HG02763 (cell line): Measurements from ENCODE around the gene PRODH2.

Experiments used
- ATAC-seq: cut with Tn5 transposase; IDR thresholded peaks from one replicate; pipeline ENCODE4 v1.9.1; 2021; ENCODE audit warnings: mild to moderate bottlenecking, moderate library complexity; ENCODE audit not compliant: unreplicated experiment

The PRODH2 gene

GRCh38 chr19:35812220-35813042, at the start of gene PRODH2:
PRODH2 (minus strand) TSS chr19:35812845; CDS start chr19:35812805, 40 bp downstream.
- no peak for ATAC-seq

DNA sequence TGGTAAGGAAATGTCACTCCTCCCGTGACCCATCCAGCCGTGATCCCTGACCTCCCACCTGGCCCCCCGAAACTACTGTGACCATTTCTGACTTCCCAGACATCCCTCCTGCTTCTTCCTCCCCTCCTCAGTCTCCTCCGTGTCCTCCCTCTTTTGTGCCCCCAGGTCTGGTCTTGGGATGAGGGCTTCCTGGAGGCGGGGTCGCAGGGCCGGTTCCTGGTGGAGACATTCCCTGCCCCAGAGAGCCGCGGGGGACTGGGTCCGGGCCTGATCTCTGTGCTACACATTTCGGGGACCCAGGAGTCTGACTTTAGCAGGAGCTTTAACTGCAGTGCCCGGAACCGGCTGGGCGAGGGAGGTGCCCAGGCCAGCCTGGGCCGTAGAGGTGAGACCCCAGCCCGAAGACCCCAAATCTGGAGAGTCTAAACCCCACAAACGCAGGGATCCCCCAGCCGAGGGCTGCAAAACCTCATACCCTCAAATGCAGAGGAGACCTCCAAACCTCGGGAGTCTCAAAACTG, 49.1 kb upstream of the PRODH2 start:
- ATAC-seq, result no peak

DNA sequence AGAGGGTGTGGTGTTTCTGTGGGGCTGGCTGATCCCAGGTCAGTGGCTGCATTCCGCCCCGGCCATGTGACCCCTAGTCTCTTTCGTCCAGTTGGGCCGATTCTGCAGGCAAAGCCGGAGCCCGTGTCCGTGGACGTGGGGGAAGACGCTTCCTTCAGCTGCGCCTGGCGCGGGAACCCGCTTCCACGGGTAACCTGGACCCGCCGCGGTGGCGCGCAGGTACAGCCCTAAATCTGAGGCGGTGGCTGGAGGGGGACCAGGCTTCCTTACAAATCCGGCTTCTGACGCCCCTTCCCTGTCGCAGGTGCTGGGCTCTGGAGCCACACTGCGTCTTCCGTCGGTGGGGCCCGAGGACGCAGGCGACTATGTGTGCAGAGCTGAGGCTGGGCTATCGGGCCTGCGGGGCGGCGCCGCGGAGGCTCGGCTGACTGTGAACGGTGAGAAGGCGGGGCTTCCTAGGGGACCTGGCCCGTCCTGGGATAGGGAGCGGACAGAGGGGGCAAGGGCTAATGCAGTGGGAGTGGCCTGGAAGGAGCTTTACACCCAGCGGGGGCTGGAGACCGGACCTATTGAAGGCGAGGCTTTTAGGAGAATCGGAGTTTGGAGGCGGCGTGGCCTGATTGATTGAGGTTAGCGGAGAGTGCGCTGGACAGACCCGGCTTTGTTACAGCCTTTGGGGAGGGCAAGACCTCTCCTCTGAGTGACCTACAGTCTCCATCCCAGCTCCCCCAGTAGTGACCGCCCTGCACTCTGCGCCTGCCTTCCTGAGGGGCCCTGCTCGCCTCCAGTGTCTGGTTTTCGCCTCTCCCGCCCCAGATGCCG, 48.4 kb upstream of the PRODH2 start:
- no peak for ATAC-seq

- no peak for ATAC-seq
Measured at GRCh38 chr19:35860436-35860817, 47.8 kb upstream of the PRODH2 start.

- no peak for ATAC-seq
Measured at GRCh38 chr19:35859414-35859813, 46.8 kb upstream of the PRODH2 start.

- no peak for ATAC-seq
Measured at GRCh38 chr19:35858311-35858710, 45.7 kb upstream of the PRODH2 start.

DNA sequence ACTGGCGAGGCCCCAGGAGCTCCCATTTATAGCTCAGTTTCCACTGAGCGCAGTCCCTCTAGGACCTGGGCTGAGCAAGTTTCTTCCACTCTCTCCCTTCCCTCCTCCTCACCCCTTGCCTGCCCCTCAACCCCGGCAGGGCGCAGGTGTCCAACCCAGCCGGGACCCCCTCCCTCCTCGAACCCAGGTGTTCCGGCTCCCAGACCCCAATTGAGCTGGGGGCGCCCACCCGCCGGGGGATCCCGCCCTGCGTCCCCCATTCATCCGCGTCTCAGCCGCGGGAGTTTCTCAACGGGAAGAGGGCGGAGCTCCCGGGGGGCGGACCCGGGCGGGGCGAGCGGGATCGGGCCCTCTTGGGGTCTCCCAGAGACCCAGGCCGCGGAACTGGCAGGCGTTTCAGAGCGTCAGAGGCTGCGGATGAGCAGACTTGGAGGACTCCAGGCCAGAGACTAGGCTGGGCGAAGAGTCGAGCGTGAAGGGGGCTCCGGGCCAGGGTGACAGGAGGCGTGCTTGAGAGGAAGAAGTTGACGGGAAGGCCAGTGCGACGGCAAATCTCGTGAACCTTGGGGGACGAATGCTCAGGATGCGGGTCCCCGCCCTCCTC, 44.0 kb upstream of the PRODH2 start, which contains the start of gene KIRREL2:
KIRREL2 (plus strand) TSS at position 366 of the 604 bp plus-strand sequence; CDS start at position 575, 209 bp downstream.
- no peak for ATAC-seq

- no peak for ATAC-seq
Measured at GRCh38 chr19:35853038-35853756, 40.6 kb upstream of the PRODH2 start.

DNA sequence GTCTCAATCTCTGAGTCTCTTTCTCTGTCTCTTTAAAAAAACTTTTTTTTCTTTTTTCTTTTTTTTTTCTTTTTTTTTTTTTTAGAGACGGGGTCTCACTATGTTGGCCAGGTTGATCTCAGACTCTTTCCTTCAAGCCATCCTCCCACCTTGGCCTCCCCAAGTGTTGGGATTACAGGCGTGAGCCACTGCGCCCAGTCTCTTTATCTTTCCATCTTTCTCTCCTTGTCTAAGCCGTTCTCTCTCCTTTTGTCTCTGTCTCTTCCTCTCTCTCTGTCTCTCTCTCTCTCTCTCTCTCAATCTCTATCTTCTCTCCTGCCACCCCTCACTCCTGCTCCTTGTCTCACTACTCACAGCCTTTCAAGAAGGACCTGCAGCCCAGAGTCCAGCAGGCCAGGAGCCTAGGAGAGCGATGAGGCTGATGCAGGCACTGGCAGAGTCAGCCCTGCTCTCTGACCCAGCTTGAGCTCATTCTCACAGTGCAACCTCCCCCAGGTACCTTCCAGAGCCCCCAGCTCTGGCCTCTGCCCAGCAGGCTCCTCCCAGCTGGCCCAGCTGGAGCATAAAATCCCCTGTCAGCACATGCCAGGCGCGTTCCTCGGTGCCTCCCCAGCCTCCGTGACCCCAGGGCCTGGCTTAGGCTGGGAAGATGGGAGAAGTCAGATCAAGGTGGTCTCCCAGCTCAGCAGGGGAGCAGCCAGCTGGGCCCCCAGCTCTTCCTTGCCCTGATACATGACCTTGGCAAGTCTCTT, 39.6 kb upstream of the PRODH2 start, which contains the start of gene NPHS1:
NPHS1 (minus strand) TSS at position 476 of the 752 bp plus-strand sequence. CDS start 667 bp downstream, outside the sequence.
- no peak for ATAC-seq

DNA sequence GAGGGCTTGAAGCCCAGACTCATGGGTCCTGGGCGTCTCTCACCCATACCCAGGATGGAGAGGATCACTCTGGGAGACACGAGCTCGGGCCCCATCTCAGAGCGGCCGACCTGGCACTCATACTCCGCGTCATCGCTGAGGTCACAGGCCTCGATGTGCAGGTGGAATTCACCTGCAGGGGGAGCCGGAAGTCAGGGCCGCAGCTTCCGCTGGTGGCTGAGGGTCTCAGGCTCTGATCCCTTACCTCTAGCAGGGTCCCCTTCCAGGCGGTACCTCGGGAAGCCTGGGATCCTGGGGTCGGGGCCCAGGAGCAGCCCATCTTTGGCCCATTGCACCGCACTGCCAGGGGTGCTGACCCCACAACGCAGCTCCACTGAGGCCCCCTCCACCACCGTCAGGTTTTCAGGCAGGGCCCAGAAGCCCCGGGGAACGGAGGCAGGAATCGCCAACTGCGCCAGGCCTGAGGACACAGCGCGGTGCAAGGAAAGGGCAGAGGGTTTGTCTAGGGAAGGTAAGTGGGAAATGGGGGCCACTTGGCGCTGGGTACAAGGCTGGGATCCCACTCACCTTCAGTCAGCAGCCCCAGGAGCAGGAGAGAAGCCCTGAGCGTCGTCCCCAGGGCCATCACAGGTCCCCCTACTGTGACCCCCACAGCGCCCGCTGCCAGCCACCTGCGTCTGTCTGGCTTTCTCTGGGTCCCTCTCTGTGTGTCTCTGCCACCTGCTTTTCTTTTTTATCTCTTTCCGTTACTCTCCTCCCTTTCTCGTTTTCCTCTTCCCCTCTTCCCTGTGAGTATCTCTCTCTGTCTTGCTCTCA, 38.8 kb upstream of the PRODH2 start:
- no peak for ATAC-seq

- ATAC-seq, result no peak
Measured at GRCh38 chr19:35848919-35849505, 36.4 kb upstream of the PRODH2 start.

GRCh38 chr19:35848486-35848885, 35.8 kb upstream of the PRODH2 start:
- ATAC-seq, result no peak

GRCh38 chr19:35847911-35848310, 35.3 kb upstream of the PRODH2 start:
- ATAC-seq, result no peak

GRCh38 chr19:35846038-35846668, 33.5 kb upstream of the PRODH2 start:
- no peak for ATAC-seq

- ATAC-seq, result no peak
Measured at GRCh38 chr19:35845215-35846037, 32.8 kb upstream of the PRODH2 start.

DNA sequence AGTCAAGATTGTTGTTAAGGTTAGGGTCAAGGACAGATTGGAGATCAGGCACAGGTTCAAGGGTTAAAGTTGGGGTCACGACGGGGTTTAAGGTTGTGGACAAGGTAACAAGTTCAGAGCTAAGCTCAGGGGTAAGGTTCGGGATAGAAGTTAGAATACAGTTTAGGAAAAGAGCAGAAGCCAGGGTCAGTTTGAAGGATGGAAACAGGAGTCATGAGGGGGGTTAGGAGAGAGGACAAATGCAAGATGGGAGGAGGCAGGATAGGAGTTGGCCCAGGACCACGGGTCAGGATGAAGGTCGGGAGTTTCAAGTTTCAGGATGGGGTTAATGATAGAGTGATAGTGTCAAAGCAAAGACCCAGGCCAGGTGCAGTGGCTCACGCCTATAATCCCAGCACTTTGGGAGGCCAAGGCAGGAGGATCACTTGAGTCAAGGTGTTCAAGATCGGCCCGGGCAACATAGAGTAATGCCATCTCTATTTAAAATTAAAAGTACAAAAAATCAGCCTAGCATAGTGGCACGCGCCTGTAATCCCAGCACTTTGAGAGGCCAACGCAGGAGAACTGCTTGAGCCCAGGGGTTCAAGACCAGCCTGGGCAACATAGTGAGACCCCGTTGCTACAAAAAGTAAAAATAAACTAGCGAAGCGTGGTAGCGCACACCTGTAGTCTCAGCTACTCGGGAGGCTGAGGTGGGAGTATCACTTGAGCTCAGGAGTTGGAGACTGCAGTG, 32.0 kb upstream of the PRODH2 start:
- ATAC-seq, result no peak
